GM12878 (cell line): ENCODE results near the gene CC2D2B. TPM values are rescaled to one million over a fixed set of nuclear protein-coding genes. Genes with fewer than 3 reads are reported as not detected.

Experiments used
- BCLAF1 ChIP-seq: fragments of 450-650 bp; IDR thresholded peaks from 2 replicates; pipeline ENCODE4 v1.6.1; 2017; ENCODE audit warnings: antibody characterized with exemption, mild to moderate bottlenecking, moderate library complexity
- BRCA1 ChIP-seq: IDR thresholded peaks from 2 replicates; pipeline ENCODE4 v1.6.1; 2011; ENCODE audit warnings: low read depth, low read length, improper control_type of control experiment
- DPF2 ChIP-seq: fragments of 450-650 bp; IDR thresholded peaks from 2 replicates; pipeline ENCODE4 v1.6.1; 2017; ENCODE audit warnings: mild to moderate bottlenecking
- FOS ChIP-seq: IDR thresholded peaks from 3 replicates; pipeline ENCODE4 v1.6.1; 2011; ENCODE audit warnings: borderline replicate concordance; ENCODE audit not compliant: insufficient read length; ENCODE audit errors: extremely low read depth
- FOXM1 ChIP-seq: IDR thresholded peaks from 2 replicates; pipeline ENCODE4 v1.6.1; 2012; ENCODE audit warnings: low read depth, mild to moderate bottlenecking, inconsistent platforms, low read length, moderate library complexity
- MXI1 ChIP-seq: fragments of 150-350 bp; IDR thresholded peaks from 2 replicates; pipeline ENCODE4 v1.6.1; 2011; ENCODE audit warnings: low read depth, mild to moderate bottlenecking, inconsistent platforms, low read length, improper control_type of control experiment
- NFXL1 ChIP-seq: fragments of 450-650 bp; IDR thresholded peaks from 2 replicates; pipeline ENCODE4 v1.6.1; 2017; ENCODE audit warnings: antibody characterized with exemption, mild to moderate bottlenecking, borderline replicate concordance
- PAX8 ChIP-seq: fragments of 450-650 bp; IDR thresholded peaks from 2 replicates; pipeline ENCODE4 v1.6.1; 2017; ENCODE audit warnings: mild to moderate bottlenecking, moderate library complexity
- POLR2A ChIP-seq: IDR thresholded peaks from 2 replicates; pipeline ENCODE4 v1.6.1; 2011; ENCODE audit warnings: low read depth, mild to moderate bottlenecking, low read length
- POLR2AphosphoS2 ChIP-seq: IDR thresholded peaks from 2 replicates; pipeline ENCODE4 v1.6.1; 2011; ENCODE audit warnings: low read depth, mild to moderate bottlenecking, low read length, improper control_type of control experiment, moderate library complexity
- SKIL ChIP-seq: fragments of 450-650 bp; IDR thresholded peaks from 2 replicates; pipeline ENCODE4 v1.6.1; 2017; ENCODE audit warnings: mild to moderate bottlenecking, low read depth, inconsistent platforms; ENCODE audit not compliant: poor library complexity, severe bottlenecking
- SMAD5 ChIP-seq: IDR thresholded peaks from 2 replicates; pipeline ENCODE4 v1.6.1; 2016; ENCODE audit warnings: antibody characterized with exemption, low read depth
- SREBF1 ChIP-seq: IDR thresholded peaks from 2 replicates; pipeline ENCODE4 v1.6.1; 2012; ENCODE audit warnings: mild to moderate bottlenecking, low read length
- STAT1 ChIP-seq: fragments of 450-650 bp; conservative IDR thresholded peaks from 2 replicates; pipeline ENCODE4 v1.6.1; 2014; ENCODE audit warnings: antibody characterized with exemption, mild to moderate bottlenecking
- SUPT20H ChIP-seq: IDR thresholded peaks from 2 replicates; pipeline ENCODE4 v1.6.1; 2011; ENCODE audit warnings: low read depth, mild to moderate bottlenecking, low read length, moderate library complexity, borderline replicate concordance; ENCODE audit not compliant: control insufficient read depth
- SUZ12 ChIP-seq: fragments of 200-600 bp; sonication (generic); IDR thresholded peaks from one replicate; pipeline ENCODE4 v1.6.1; 2018; ENCODE audit warnings: antibody characterized with exemption, mild to moderate bottlenecking; ENCODE audit not compliant: unreplicated experiment
- TAF1 ChIP-seq: IDR thresholded peaks from 2 replicates; pipeline ENCODE4 v1.6.1; 2011; ENCODE audit warnings: mild to moderate bottlenecking, low read depth, low read length, borderline replicate concordance
- TARDBP ChIP-seq: IDR thresholded peaks from 2 replicates; pipeline ENCODE4 v1.6.1; 2016; ENCODE audit warnings: borderline replicate concordance
- WRNIP1 ChIP-seq: IDR thresholded peaks from 2 replicates; pipeline ENCODE4 v1.6.1; 2011; ENCODE audit warnings: low read depth, low read length, improper control_type of control experiment, borderline replicate concordance
- YY1 ChIP-seq: IDR thresholded peaks from 2 replicates; pipeline ENCODE4 v1.6.1; 2011; ENCODE audit warnings: low read depth, mild to moderate bottlenecking, low read length
- ZBTB40 ChIP-seq: fragments of 450-650 bp; IDR thresholded peaks from 2 replicates; pipeline ENCODE4 v1.6.1; 2016; ENCODE audit warnings: mild to moderate bottlenecking, moderate library complexity, borderline replicate concordance
- ZNF24 ChIP-seq: fragments of 450-650 bp; IDR thresholded peaks from 2 replicates; pipeline ENCODE4 v1.6.1; 2017; ENCODE audit warnings: antibody characterized with exemption, mild to moderate bottlenecking
- polyA plus RNA-seq, 11 experiments: library from polyadenylated mRNA; depleted of rRNA in 4 of 11; unstranded in 6 of 11; stranded (reverse) in 5 of 11; fragments of >200 nt; fragmentation: Nextera tagmentation in 4 of 11; fragmentation: Illumina TruSeq in 1 of 11; extraction: Ambion mirVana in 4 of 11; extraction: Trizol in 1 of 11; gene quantifications; 1 replicate in 1 of 11; 2 replicates in 10 of 11; pipeline versions ENCODE4 v1.2.1 to v1.2.3, GENCODE V29; 2011 to 2016; ENCODE audit warnings: inconsistent platforms in 2 of 11, missing spikeins in 2 of 11, low read depth in 1 of 11
- total RNA-seq, 4 experiments: library from RNA; depleted of rRNA in 3 of 4; stranded (reverse); fragments of >200 nt in 3 of 4; fragmentation: Illumina TruSeq in 1 of 4; extraction: Trizol in 1 of 4; gene quantifications; 2 replicates each; pipeline versions ENCODE4 v1.2.1 to v1.2.3, GENCODE V29; 2013 to 2021

CC2D2B gene
- total and polyA plus RNA-seq, 10 of the 15 experiments (the other 5 are each of a cell fraction or from before 2014, with no cell fraction given): 0.42 to 2.8 (median 0.78) TPM

GRCh38 chr10:96043033-96043892 lies 135.5 kb downstream of the CC2D2B start, which contains the start of gene CCNJ (continued):
- TF ChIP-seq BRCA1 (peak; percentile 87), SUPT20H (no peak), POLR2A (peak; percentile 84), FOXM1 (no peak), PAX8 (no peak), SUZ12 (no peak), TARDBP (no peak; the same call in 1 of the 2 replicates), SMAD5 (peak; percentile 56; the same call in 1 of the 2 replicates), FOS (peak; percentile 45), MXI1 (peak; percentile 71), TAF1 (peak; percentile 44; the same call in 1 of the 2 replicates), SREBF1 (no peak; the same call in 1 of the 2 replicates), YY1 (peak; percentile 81), SKIL (no peak), WRNIP1 (no peak), POLR2AphosphoS2 (peak; percentile 55), ZNF24 (0 out of 2 replicates have a peak, but pooled peaks have one; percentile 17), NFXL1 (no peak), DPF2 (peak; percentile 63), BCLAF1 (no peak), ZBTB40 (no peak), STAT1 (0 out of 2 replicates have a peak, but pooled peaks have one; percentile 53)
